Measurements from ENCODE around the gene CROCC2. TPM values are rescaled to one million over a fixed set of nuclear protein-coding genes. Genes with fewer than 3 reads are reported as not detected.

The CROCC2 gene
- total RNA-seq = 0.16 TPM

DNA sequence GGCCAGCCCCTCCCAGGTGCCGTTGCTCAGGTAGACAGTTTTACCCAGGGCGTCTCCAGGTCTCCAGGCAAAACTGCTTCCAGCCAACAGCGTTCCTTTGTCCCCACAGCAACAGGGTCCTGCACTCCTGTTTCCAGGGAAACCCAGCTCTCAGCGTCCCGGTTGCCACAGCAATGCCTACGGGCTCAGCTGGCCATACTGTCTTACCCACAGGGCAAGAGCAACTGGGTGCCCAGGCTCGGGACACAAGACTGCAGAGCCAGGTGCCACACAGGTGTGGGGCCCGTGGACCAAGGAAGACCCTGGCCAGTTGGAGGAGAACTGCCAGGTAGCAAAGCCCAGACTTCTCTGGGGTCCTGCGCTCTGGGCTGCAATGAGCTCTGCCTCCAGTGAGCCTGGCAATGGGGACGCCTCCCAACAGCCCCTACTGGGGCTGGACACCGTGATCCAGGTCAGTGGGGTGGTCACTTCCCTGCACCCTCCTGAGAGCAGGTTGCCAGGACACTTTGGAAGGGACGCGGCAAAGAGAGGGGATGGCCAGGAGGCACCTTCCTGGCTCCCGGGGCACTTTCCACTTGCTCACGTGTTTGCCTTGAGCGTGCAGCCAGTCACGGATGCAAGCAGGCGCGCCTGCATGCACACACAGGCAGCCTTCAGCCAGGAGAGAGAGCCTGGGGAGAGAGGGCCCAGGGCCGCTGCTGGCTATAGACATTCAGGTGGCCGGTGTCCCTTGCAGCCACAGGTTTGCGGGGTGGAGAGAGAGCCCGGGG, at the start of gene CROCC2:
TSS of gene CROCC2 (plus strand) at position 196 of the 770 bp plus-strand sequence. CDS start at position 374, 178 bp downstream.

DNA sequence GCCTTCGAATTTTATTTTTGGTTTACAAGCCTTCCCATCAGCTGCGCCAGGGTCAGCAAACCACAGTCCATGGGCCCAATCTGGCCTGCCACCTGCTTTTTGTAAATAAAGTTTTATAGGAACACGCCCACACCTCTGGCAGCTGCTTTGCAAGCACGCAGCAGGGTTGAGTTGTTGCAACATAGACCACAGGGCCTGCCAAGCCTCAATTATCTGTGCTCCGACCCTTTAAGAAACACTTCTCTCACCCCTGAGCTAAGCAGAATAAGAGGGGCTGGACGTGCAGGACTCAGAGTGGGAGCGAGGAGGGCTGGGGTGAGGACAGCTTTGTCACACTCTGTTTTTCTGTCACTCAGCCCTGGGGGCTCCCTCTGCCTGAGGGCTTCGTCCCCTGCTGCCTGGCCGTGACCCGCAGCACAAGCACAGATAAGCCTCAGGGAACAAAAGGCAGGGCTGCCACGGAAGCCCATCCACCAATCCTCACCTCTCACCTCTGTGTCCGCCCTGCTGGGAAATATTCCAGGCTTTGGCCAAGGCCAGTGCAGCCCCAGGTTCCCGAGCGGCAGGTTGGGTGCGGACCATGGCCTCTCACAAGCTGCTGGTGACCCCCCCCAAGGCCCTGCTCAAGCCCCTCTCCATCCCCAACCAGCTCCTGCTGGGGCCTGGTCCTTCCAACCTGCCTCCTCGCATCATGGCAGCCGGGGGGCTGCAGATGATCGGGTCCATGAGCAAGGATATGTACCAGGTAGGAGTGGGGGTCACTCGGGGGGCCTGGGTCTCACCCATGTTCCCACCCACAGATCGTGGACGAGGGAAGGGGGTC, 37.6 kb upstream of the CROCC2 start, which contains the start of gene AGXT:
TSS of gene AGXT (plus strand) at position 539 of the 823 bp plus-strand sequence. CDS start at position 581, 42 bp downstream.

DNA sequence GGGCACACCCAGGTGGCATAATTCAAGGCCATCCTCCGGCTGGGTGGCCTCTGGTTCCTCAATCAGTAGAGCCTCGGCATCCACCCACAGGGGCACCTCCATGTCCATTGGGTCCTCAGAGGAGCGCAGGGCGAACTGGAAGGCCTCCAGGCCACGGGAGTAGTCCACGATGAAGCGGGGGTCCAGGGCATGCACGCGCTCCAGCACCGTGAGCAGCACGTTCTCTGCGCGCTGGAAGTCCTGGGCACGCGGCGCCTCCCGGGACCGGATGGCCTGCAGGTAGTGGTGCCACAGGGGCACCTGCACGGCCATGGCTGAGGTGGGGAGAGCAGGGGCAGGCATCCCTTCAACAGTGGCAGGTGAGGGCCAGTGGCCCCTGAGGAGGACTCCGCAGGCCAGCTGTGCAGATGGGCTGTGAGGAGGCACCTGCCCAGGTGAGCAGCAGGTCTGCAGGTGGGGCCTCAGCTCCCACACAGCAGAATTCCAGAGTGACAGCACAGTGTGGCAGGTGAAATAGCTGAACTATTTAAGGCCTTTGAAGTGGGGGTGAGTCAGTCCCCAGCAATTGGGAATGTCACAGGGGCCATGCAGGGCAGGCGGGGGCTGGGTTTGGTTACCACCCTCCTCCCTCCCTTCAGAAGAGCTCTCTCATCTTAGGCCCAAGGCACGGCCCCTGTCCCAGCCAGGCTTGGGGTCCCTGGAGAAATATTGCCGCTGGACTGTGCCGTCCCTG, 10.3 kb upstream of the CROCC2 start, which contains the start of gene MAB21L4:
TSS of gene MAB21L4 (minus strand) at position 501 of the 733 bp plus-strand sequence. CDS start at position 342, 159 bp downstream.

DNA sequence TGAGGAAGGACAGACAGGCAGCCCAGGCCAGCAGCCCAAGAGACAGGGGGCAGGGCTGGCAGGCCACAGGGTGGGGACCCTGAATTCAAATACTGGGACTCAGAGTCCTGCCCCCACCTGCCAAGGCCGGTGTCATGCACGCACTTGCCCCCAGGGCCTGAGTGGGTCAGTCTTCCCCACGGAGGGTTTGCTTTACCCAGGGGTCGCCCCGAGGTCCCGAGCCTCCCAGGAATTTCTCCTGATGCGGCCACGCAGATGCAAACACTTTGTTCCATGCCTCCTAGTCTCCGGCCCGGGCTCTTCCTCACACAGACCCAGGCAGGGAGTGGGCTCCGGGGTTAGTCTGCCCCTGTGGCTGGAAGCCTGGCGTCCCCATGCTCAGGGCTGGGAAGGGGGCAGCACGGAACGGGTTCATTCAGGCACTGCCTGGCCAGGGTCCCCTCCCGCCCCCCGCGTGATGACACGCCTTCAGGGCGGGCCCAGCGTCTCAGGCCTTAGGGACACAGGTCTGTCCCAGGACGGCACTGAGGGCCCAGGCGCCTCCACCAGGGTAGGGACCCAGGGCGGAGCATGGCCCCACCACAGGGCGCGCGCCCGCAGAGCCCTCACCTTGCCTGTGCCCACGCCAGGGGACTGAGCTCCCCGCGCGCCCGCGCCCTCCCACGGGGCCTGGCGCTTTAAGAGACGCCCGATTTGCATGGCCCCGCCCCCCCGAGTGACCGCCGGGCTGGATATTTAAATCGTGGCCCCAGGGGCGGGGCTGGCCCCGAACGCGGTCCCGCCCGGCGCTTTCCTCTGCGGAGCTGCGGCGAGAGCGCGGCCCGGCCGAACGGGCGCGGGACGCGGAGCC, 91.9 kb downstream of the CROCC2 start, which contains the start of gene SNED1:
TSS of gene SNED1 (plus strand) at position 763 of the 850 bp plus-strand sequence. CDS start 220 bp downstream, outside the sequence.

Other genes with a start within 250 kb of the CROCC2 start
- gene AQP12B, start 223.5 kb upstream of the CROCC2 start, total RNA-seq = not detected
- gene AQP12A, start 214.5 kb upstream of the CROCC2 start, total RNA-seq = not detected
- 133 TPM for gene KIF1A, start 86.1 kb upstream of the CROCC2 start, total RNA-seq
- not detected for gene AGXT, start 37.5 kb upstream of the CROCC2 start, total RNA-seq
- 0.77 TPM for gene MAB21L4, start 10.2 kb upstream of the CROCC2 start, total RNA-seq
- gene SNED1, start 92.3 kb downstream of the CROCC2 start, total RNA-seq = 16.0 TPM
- gene MTERF4, start 196.0 kb downstream of the CROCC2 start, total RNA-seq = 111 TPM
- gene PASK, start 243.1 kb downstream of the CROCC2 start, total RNA-seq = 16.4 TPM
- 30.5 TPM for gene PPP1R7, start 244.1 kb downstream of the CROCC2 start, total RNA-seq